ENCODE results near the gene SF1. TPM values are rescaled to one million over a fixed set of nuclear protein-coding genes. Genes with fewer than 3 reads are reported as not detected.

The SF1 gene
- total and polyA plus RNA-seq, 4 donors = 76.2 to 213 (median 147) TPM

DNA sequence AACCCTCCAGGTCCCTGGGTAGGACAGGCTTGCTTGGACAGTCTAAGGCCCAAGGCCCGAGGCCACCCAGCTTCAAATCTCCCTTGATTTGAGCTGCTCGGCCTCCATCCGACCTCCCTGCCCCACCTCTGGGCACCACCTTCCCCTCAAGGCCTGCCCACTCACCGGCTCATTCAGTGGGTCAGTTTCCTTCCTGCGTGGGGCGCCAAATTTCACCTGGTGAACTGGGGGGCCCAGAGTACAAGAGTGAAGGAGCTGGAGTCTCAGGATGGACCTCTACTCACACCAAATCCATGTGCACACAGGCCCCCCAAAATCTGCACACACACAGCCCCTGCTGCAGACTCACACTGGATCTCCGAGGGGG, 20.9 kb upstream of the SF1 start:
- no peak for ATAC-seq (ENCODE audit: insufficient read depth, low FRiP score)
- Histone ChIP-seq H3K4me3 (no peak overlapping the region), H3K27ac (ENCODE audit: low read depth in 1 of 2, low read length in 1 of 2) (peak overlapping the region in 1 of 2 donors; percentile 30), H3K4me1 (ENCODE audit: control insufficient read depth in 5 of 5, insufficient read depth in 5 of 5, low read length in 5 of 5) (peaks cover 0 to 21% (median 13%) of the 10 kb centered on the region in 5 donors), H3K9me3 (ENCODE audit: control insufficient read depth in 4 of 4, insufficient read depth in 3 of 4, low read length in 3 of 4) (no peaks in the 10 kb centered on the region), H3K27me3 (ENCODE audit: control insufficient read depth in 3 of 3, insufficient read depth in 3 of 3, low read length in 2 of 3) (no peaks in the 10 kb centered on the region), H3K36me3 (ENCODE audit: control insufficient read depth in 4 of 4, insufficient read depth in 4 of 4, low read length in 4 of 4) (peaks cover 0 to 30% (median 15%) of the 10 kb centered on the region in 4 donors), H3K9ac (ENCODE audit: insufficient read depth in 1 of 2, low read length in 2 of 2) (no peak overlapping the region)
- TF ChIP-seq, protein P1, sequence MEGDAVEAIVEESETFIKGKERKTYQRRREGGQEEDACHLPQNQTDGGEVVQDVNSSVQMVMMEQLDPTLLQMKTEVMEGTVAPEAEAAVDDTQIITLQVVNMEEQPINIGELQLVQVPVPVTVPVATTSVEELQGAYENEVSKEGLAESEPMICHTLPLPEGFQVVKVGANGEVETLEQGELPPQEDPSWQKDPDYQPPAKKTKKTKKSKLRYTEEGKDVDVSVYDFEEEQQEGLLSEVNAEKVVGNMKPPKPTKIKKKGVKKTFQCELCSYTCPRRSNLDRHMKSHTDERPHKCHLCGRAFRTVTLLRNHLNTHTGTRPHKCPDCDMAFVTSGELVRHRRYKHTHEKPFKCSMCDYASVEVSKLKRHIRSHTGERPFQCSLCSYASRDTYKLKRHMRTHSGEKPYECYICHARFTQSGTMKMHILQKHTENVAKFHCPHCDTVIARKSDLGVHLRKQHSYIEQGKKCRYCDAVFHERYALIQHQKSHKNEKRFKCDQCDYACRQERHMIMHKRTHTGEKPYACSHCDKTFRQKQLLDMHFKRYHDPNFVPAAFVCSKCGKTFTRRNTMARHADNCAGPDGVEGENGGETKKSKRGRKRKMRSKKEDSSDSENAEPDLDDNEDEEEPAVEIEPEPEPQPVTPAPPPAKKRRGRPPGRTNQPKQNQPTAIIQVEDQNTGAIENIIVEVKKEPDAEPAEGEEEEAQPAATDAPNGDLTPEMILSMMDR (IDR thresholded peaks at IDR 0.05; ENCODE audit: control extremely low read depth, extremely low read depth) = no peak
- 74 to 78% methylated on average over 7 of the region's 7 CpGs for WGBS, 2 donors
- no peak for DNase-seq

DNA sequence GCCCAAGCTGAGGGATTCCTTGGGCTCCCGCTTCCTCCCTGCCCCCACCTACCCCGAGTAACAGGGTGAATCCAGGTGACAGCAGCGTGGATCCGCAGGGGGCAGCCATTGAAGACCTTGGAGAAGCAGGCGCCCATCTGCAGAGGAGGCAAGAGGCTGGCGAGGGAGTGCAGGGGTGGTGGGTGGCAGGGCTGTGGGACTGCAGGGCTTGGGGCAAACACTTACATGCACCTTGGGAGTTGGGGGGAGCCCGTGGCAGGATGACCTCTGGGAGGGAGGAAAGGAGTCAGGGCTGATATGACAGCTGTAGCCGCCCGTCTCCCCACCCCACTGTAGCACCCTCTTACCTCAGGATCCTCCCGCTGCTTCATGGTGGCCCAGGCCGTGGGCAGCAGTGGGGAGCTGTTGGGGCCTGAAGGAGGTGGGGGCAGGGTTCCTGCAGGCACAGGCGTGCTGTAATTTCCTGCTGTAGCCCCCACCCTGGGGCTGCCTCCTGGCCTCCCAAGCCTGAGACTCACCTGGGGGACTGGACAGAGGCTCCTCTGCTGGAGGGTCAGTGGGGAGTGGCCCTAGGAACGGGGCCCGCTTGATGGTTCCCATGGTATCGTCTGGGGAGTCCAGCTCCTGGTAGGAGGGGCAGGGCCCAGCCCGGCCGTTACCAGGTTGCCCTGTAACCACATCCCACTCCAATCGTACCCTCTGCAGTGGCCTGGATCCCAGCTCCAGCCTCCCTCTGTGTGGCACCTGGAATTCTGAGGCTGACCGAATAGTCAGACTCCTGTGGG, 18.6 kb upstream of the SF1 start:
- DNase-seq = no peak
- peak overlapping the region in 1 of 2 donors; percentile 28 for H3K27ac ChIP-seq (ENCODE audit: low read depth in 1 of 2, low read length in 1 of 2)
- 74 to 79% methylated on average over 17 to 19 of the region's 19 CpGs for WGBS, 2 donors

GRCh38 chr11:64796047-64796756, 17.9 kb upstream of the SF1 start:
- Histone ChIP-seq H3K27me3 (ENCODE audit: control insufficient read depth in 3 of 3, insufficient read depth in 3 of 3, low read length in 2 of 3) (no peaks in the 10 kb centered on the region), H3K4me3 (no peak overlapping the region), H3K4me1 (ENCODE audit: control insufficient read depth in 5 of 5, insufficient read depth in 5 of 5, low read length in 5 of 5) (peaks cover 0 to 4% (median 0%) of the 10 kb centered on the region in 5 donors), H3K9me3 (ENCODE audit: control insufficient read depth in 4 of 4, insufficient read depth in 3 of 4, low read length in 3 of 4) (no peaks in the 10 kb centered on the region), H3K27ac (ENCODE audit: low read depth in 1 of 2, low read length in 1 of 2) (peak overlapping the region in 1 of 2 donors; percentile 28), H3K36me3 (ENCODE audit: control insufficient read depth in 4 of 4, insufficient read depth in 4 of 4, low read length in 4 of 4) (peaks cover 0 to 36% (median 15%) of the 10 kb centered on the region in 4 donors), H3K9ac (ENCODE audit: insufficient read depth in 1 of 2, low read length in 2 of 2) (no peak overlapping the region)
- 45 to 69% methylated on average over 19 of the region's 19 CpGs for WGBS, 2 donors
- ATAC-seq (ENCODE audit: insufficient read depth, low FRiP score) = no peak
- TF ChIP-seq, protein P1 (IDR thresholded peaks at IDR 0.05; ENCODE audit: control extremely low read depth, extremely low read depth) = no peak
- no peak for DNase-seq

More for the DNA sequence above, 18.6 kb upstream of the SF1 start:
- ATAC-seq (ENCODE audit: insufficient read depth, low FRiP score) = no peak
- no peak overlapping the region for H3K9ac ChIP-seq (ENCODE audit: insufficient read depth in 1 of 2, low read length in 2 of 2)
- H3K4me3 ChIP-seq = no peak overlapping the region
- TF ChIP-seq, protein P1 (IDR thresholded peaks at IDR 0.05; ENCODE audit: control extremely low read depth, extremely low read depth) = no peak
- H3K36me3 ChIP-seq (ENCODE audit: control insufficient read depth in 4 of 4, insufficient read depth in 4 of 4, low read length in 4 of 4) = peaks cover 0 to 33% (median 15%) of the 10 kb centered on the region in 4 donors
- H3K4me1 ChIP-seq (ENCODE audit: control insufficient read depth in 5 of 5, insufficient read depth in 5 of 5, low read length in 5 of 5) = peaks cover 0 to 8% (median 4%) of the 10 kb centered on the region in 5 donors
- no peaks in the 10 kb centered on the region for H3K9me3 ChIP-seq (ENCODE audit: control insufficient read depth in 4 of 4, insufficient read depth in 3 of 4, low read length in 3 of 4)
- no peaks in the 10 kb centered on the region for H3K27me3 ChIP-seq (ENCODE audit: control insufficient read depth in 3 of 3, insufficient read depth in 3 of 3, low read length in 2 of 3)
